Measurements from ENCODE around the gene DOLPP1. TPM values are rescaled to one million over a fixed set of nuclear protein-coding genes. Genes with fewer than 3 reads are reported as not detected.

Gene DOLPP1
- polyA plus RNA-seq, 1 donor from 2014 or later = 31.5 TPM

DNA sequence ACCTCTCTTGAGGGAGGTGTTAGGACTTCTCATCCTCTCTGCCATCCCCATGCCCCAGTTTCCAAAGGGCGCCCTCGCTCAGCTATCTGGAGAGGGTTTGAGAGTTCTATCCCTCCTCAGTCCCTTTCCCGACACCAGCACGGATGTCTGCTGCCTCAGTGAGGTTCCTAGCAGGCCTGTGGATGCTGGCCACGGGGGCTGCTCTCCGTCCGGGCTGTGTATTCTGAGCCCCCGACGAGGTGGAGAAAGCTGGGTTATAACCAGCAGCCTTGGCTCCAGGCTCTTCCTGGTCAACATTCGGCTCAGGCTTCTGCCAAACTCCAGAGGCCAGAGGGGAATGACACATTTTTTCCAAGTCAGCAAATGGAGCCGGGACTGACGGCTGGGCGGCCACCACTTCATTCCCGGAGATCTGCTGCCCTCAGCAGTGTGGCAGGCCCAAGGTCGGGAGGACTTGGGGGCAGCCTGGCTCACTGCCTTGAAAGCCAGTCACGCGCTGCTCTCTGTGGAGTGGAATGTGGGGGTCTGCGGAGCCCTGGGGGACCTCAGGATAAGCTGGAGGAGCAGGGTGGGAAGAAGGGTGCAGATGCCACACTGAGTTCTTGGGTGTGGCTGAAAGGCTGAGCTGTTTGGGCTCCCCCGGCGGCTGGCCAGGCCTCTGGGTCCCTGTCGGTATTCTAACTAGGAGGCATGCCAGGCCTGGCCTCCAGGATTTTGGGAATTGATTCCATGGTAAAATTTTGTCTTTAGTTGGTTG lies 57.7 kb downstream of the DOLPP1 start:
- TF ChIP-seq MXI1 (conservative IDR thresholded peaks at IDR 0.05; ENCODE audit: poor library complexity, severe bottlenecking) = no peak
- no peak for TF ChIP-seq POLR2AphosphoS5 (IDR thresholded peaks at IDR 0.05)
- no peak for TF ChIP-seq EP300 (conservative IDR thresholded peaks at IDR 0.05; ENCODE audit: poor library complexity, severe bottlenecking)
- no peak for TF ChIP-seq TAF1 (IDR thresholded peaks at IDR 0.05; ENCODE audit: low read depth)
- TF ChIP-seq, protein P1, sequence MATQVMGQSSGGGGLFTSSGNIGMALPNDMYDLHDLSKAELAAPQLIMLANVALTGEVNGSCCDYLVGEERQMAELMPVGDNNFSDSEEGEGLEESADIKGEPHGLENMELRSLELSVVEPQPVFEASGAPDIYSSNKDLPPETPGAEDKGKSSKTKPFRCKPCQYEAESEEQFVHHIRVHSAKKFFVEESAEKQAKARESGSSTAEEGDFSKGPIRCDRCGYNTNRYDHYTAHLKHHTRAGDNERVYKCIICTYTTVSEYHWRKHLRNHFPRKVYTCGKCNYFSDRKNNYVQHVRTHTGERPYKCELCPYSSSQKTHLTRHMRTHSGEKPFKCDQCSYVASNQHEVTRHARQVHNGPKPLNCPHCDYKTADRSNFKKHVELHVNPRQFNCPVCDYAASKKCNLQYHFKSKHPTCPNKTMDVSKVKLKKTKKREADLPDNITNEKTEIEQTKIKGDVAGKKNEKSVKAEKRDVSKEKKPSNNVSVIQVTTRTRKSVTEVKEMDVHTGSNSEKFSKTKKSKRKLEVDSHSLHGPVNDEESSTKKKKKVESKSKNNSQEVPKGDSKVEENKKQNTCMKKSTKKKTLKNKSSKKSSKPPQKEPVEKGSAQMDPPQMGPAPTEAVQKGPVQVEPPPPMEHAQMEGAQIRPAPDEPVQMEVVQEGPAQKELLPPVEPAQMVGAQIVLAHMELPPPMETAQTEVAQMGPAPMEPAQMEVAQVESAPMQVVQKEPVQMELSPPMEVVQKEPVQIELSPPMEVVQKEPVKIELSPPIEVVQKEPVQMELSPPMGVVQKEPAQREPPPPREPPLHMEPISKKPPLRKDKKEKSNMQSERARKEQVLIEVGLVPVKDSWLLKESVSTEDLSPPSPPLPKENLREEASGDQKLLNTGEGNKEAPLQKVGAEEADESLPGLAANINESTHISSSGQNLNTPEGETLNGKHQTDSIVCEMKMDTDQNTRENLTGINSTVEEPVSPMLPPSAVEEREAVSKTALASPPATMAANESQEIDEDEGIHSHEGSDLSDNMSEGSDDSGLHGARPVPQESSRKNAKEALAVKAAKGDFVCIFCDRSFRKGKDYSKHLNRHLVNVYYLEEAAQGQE (IDR thresholded peaks at IDR 0.05; ENCODE audit: borderline replicate concordance) = no peak
- no peak for TF ChIP-seq SMC3 (conservative IDR thresholded peaks at IDR 0.05; ENCODE audit: poor library complexity)
- no peak for TF ChIP-seq RAD21 (conservative IDR thresholded peaks at IDR 0.05)
- no peak for TF ChIP-seq EZH2 (IDR thresholded peaks at IDR 0.05; ENCODE audit: borderline replicate concordance, insufficient read depth, low read length, poor library complexity, severe bottlenecking)
- TF ChIP-seq, protein P2, sequence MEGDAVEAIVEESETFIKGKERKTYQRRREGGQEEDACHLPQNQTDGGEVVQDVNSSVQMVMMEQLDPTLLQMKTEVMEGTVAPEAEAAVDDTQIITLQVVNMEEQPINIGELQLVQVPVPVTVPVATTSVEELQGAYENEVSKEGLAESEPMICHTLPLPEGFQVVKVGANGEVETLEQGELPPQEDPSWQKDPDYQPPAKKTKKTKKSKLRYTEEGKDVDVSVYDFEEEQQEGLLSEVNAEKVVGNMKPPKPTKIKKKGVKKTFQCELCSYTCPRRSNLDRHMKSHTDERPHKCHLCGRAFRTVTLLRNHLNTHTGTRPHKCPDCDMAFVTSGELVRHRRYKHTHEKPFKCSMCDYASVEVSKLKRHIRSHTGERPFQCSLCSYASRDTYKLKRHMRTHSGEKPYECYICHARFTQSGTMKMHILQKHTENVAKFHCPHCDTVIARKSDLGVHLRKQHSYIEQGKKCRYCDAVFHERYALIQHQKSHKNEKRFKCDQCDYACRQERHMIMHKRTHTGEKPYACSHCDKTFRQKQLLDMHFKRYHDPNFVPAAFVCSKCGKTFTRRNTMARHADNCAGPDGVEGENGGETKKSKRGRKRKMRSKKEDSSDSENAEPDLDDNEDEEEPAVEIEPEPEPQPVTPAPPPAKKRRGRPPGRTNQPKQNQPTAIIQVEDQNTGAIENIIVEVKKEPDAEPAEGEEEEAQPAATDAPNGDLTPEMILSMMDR (IDR thresholded peaks at IDR 0.05; ENCODE audit: poor library complexity, severe bottlenecking) = no peak
- no peaks in the 10 kb centered on the region for H3K27me3 ChIP-seq (ENCODE audit: insufficient read depth, low read depth, low read length)
- no peaks in the 10 kb centered on the region for H3K9me3 ChIP-seq (ENCODE audit: low read length)
- no peak overlapping the region for H3K4me3 ChIP-seq (ENCODE audit: low read length)
- H4K20me1 ChIP-seq (ENCODE audit: insufficient read depth) = no peaks in the 10 kb centered on the region
- no peaks in the 10 kb centered on the region for H3K9me2 ChIP-seq (ENCODE audit: insufficient read depth, low read length)
- no peaks in the 10 kb centered on the region for H3K36me3 ChIP-seq (ENCODE audit: insufficient read depth, low read length)
- no peaks in the 10 kb centered on the region for H3F3A ChIP-seq (ENCODE audit: insufficient read depth, low read length, poor library complexity, severe bottlenecking)
- H3K9ac ChIP-seq (ENCODE audit: low read length) = no peak overlapping the region
- no peaks in the 10 kb centered on the region for H3K79me2 ChIP-seq (replicated peaks; ENCODE audit: insufficient read depth, low read length)
- no peak overlapping the region for H3K4me2 ChIP-seq (ENCODE audit: low read length)
- H3K27ac ChIP-seq (ENCODE audit: low read length) = no peak overlapping the region
- no peak overlapping the region for H2AFZ ChIP-seq (ENCODE audit: low read depth, low read length)

DNA sequence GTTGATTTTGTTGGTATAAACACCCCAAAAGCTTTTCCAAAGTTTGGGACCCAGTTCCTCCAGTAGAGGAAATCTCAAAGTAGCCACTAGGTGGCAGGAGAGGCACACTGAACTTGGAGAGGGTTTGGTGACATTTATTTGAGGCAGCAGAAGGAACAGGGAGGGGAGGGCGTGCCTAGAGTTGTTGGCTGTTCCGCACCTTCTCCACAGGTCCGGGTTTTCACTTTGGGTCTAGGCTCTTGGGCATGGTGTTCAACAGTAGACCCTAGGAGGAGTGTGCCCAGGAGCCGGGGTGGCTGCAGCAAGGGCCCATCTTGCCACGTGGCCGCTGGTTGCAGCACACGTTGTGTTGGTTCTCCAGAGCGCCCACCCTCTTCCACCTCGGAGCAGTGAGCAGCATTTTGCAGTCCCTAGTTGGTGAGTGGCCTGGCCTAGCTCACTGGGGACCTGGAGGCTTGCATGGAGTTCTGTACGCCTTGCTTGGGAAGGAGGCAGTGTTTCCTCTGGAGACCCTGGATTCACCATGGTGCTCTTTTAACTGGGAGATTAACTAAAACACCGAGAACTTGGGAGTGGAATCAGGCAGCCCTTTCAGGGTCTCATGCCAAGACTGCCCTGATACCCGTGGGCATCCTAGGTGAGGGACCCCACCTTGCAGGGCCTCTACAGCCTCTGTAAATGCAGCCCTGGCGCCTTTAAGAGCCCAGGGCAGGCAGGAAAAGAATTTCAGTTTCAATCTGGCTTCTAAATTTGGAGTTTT lies 58.5 kb downstream of the DOLPP1 start:
- Histone ChIP-seq H3K9ac (ENCODE audit: low read length) (peak overlapping the region; percentile 96), H3K36me3 (ENCODE audit: insufficient read depth, low read length) (no peaks in the 10 kb centered on the region)

More for the DNA sequence above, 58.5 kb downstream of the DOLPP1 start:
- Histone ChIP-seq H3K4me3 (ENCODE audit: low read length) (peak overlapping the region; percentile 58), H3K27ac (ENCODE audit: low read length) (peak overlapping the region; percentile 99), H3K27me3 (ENCODE audit: insufficient read depth, low read depth, low read length) (no peaks in the 10 kb centered on the region), H3K9me3 (ENCODE audit: low read length) (no peaks in the 10 kb centered on the region), H4K20me1 (ENCODE audit: insufficient read depth) (no peaks in the 10 kb centered on the region), H3K4me2 (ENCODE audit: low read length) (peak overlapping the region; percentile 42), H3F3A (ENCODE audit: insufficient read depth, low read length, poor library complexity, severe bottlenecking) (no peaks in the 10 kb centered on the region), H2AFZ (ENCODE audit: low read depth, low read length) (no peak overlapping the region), H3K9me2 (ENCODE audit: insufficient read depth, low read length) (no peaks in the 10 kb centered on the region), H3K79me2 (replicated peaks; ENCODE audit: insufficient read depth, low read length) (no peaks in the 10 kb centered on the region)
- TF ChIP-seq SMC3 (conservative IDR thresholded peaks at IDR 0.05; ENCODE audit: poor library complexity) (peak; percentile 95), TAF1 (IDR thresholded peaks at IDR 0.05; ENCODE audit: low read depth) (no peak), MXI1 (conservative IDR thresholded peaks at IDR 0.05; ENCODE audit: poor library complexity, severe bottlenecking) (peak; percentile 86), RAD21 (conservative IDR thresholded peaks at IDR 0.05) (peak; percentile 96)
- TF ChIP-seq, protein P2 (IDR thresholded peaks at IDR 0.05; ENCODE audit: poor library complexity, severe bottlenecking) = peak; percentile 96
- TF ChIP-seq, protein P1 (IDR thresholded peaks at IDR 0.05; ENCODE audit: borderline replicate concordance) = no peak
